AG04449 (cell line): ENCODE data around the gene WDR70.
"Not testable (repeated sequence)": the region's sequence is repeated elsewhere in the genome, so short reads cannot be mapped to it uniquely, and the experiment has no call there.

Experiments
- CTCF ChIA-PET: fragments of 350-600 bp; formaldehyde crosslinking; extraction: SDS; loops from one replicate; lab custom pipeline; 2021; ENCODE audit warnings: antibody characterized with exemption; lab: Yijun Ruan, JAX
- POLR2A ChIA-PET: fragments of 400-600, 350-600 bp; formaldehyde crosslinking; extraction: SDS; loops from one replicate; lab custom pipeline; 2020; ENCODE audit warnings: antibody characterized with exemption, inconsistent platforms; lab: Yijun Ruan, JAX
- DNase-seq: peaks from one replicate; pipeline ENCODE4 v3.0.0-alpha.2; 2010; ENCODE audit warnings: low read depth, low spot score
- H3K4me3 ChIP-seq: 2 replicates; pipeline ENCODE4 v1.5.1; 2011; ENCODE audit warnings: low read depth, mild to moderate bottlenecking, control low read depth, low read length
- CTCF ChIP-seq: IDR thresholded peaks from one replicate; pipeline ENCODE4 v1.5.1; 2011; ENCODE audit warnings: mild to moderate bottlenecking, moderate library complexity, low read length, control low read depth, inconsistent platforms; ENCODE audit not compliant: insufficient read depth; ENCODE audit errors: missing control alignments

WDR70 gene

GRCh38 chr5:37501152-37501551 lies 122.0 kb downstream of the WDR70 start:
- H3K4me3 ChIP-seq: no peak overlapping the region
- CTCF ChIA-PET: no interaction called here
- DNase-seq: no peak
- no peak for TF ChIP-seq CTCF
- POLR2A ChIA-PET: no interaction called here

GRCh38 chr5:37506241-37506640 lies 127.1 kb downstream of the WDR70 start:
- ChIA-PET POLR2A (no interaction called here), CTCF (interaction anchor here (0.6 kb wide), 1 partner anchor 10 kb away, joined by 3 read pairs; no protein-coding TSS in a partner anchor)
- TF ChIP-seq CTCF: no peak
- no peak for DNase-seq
- H3K4me3 ChIP-seq: no peak overlapping the region

GRCh38 chr5:37506722-37507121 lies 127.6 kb downstream of the WDR70 start:
- POLR2A ChIA-PET: no interaction called here
- no peak for TF ChIP-seq CTCF
- no peak overlapping the region for H3K4me3 ChIP-seq
- CTCF ChIA-PET: interaction anchor here (0.6 kb wide), 1 partner anchor 10 kb away, joined by 3 read pairs; no protein-coding TSS in a partner anchor
- no peak for DNase-seq

GRCh38 chr5:37511646-37512045 lies 132.5 kb downstream of the WDR70 start:
- ChIA-PET POLR2A (no interaction called here), CTCF (no interaction called here)
- no peak overlapping the region for H3K4me3 ChIP-seq
- no peak for TF ChIP-seq CTCF
- no peak for DNase-seq

GRCh38 chr5:37514946-37515345 lies 135.8 kb downstream of the WDR70 start:
- no peak overlapping the region for H3K4me3 ChIP-seq
- no peak for DNase-seq
- CTCF ChIA-PET: no interaction called here
- POLR2A ChIA-PET: no interaction called here
- TF ChIP-seq CTCF: no peak

GRCh38 chr5:37517686-37518085 lies 138.6 kb downstream of the WDR70 start:
- DNase-seq: no peak
- H3K4me3 ChIP-seq: no peak overlapping the region
- ChIA-PET CTCF (interaction anchor here (0.8 kb wide), 1 partner anchor 104 kb away, joined by 5 read pairs; no protein-coding TSS in a partner anchor), POLR2A (no interaction called here)
- no peak for TF ChIP-seq CTCF

GRCh38 chr5:37518356-37518755 lies 139.2 kb downstream of the WDR70 start:
- DNase-seq, CTCF ChIA-PET, POLR2A ChIA-PET, H3K4me3 ChIP-seq: not testable (repeated sequence)
